Suprapubic skin (tissue), 4 donors: ENCODE data around the gene SF3A2.

Experiments used
- CTCF ChIP-seq, 2 donors: fragments of 200-600 bp in 1 of 2; fragments of 450-650 bp in 1 of 2; sonication (generic) in 1 of 2; IDR thresholded peaks; one replicate each; pipeline ENCODE4 v1.5.1; 2016 to 2019; ENCODE audit warnings: antibody characterized with exemption in 2 of 2, mild to moderate bottlenecking in 1 of 2, moderate library complexity in 1 of 2
- EP300 ChIP-seq: sonication (generic); formaldehyde crosslinking; IDR thresholded peaks from one replicate; pipeline ENCODE4 v1.6.1; 2017; ENCODE audit warnings: antibody characterized with exemption
- POLR2A ChIP-seq, 2 donors: fragments of 450-650 bp; IDR thresholded peaks; one replicate each; pipeline ENCODE4 v1.6.1; 2017; ENCODE audit warnings: antibody characterized with exemption in 2 of 2, mild to moderate bottlenecking in 2 of 2, moderate library complexity in 2 of 2
- POLR2AphosphoS5 ChIP-seq, 3 donors: sonication (generic); formaldehyde crosslinking; IDR thresholded peaks; one replicate each; pipeline ENCODE4 v1.6.1; 2017; ENCODE audit warnings: antibody characterized with exemption in 3 of 3

GRCh38 chr19:2228157-2229030, 8.2 kb upstream of the SF3A2 start:
- TF ChIP-seq CTCF (IDR thresholded peaks at IDR 0.05) = no peak
- TF ChIP-seq EP300 = no peak
- TF ChIP-seq POLR2A (IDR thresholded peaks at IDR 0.05) = no peak
- TF ChIP-seq POLR2AphosphoS5 (IDR thresholded peaks at IDR 0.05) = no peak
